CD4-positive, alpha-beta T cell treated with Interleukin-2 at 100 ng/mL for 4 hours (primary cell): ENCODE results near the gene CD79B.

ENCODE experiments used
- DNase-seq: peaks from one replicate; pipeline ENCODE4 v3.0.0-alpha.2; 2020; ENCODE audit warnings: low spot score

Gene CD79B

DNA sequence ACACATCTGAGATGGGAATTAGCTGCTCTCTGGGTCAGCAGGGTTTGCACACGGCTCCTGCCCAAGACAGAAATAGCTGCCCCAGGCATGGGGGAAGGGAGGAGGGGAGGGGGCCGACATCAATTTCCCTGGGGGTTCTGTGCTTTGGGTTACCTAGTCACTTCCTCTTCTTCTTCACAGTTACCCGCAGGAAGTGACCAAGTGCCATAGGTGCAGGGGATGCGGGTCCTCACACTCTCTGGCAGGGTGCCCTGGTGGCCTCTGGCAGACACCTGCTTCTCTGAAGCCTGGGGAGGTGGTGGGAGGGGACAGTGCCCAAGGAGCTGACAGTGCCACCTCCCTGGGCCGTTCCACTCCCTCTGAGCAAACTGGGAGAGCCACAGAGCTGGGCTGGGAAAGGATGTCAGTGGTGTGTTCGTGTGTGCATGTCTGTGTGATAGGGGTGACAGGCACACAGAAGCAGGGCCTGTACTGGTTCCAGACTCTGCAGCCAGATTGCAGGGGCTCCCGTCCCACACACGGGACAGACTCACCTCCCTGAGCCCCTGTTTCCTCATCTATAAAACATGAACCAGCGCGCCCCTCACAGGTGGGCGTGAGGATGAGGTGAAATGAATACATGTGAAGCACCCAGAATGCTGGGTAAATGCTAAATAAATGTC is 22.4 kb upstream of the CD79B start:
- peak; percentile 24 for DNase-seq

DNA sequence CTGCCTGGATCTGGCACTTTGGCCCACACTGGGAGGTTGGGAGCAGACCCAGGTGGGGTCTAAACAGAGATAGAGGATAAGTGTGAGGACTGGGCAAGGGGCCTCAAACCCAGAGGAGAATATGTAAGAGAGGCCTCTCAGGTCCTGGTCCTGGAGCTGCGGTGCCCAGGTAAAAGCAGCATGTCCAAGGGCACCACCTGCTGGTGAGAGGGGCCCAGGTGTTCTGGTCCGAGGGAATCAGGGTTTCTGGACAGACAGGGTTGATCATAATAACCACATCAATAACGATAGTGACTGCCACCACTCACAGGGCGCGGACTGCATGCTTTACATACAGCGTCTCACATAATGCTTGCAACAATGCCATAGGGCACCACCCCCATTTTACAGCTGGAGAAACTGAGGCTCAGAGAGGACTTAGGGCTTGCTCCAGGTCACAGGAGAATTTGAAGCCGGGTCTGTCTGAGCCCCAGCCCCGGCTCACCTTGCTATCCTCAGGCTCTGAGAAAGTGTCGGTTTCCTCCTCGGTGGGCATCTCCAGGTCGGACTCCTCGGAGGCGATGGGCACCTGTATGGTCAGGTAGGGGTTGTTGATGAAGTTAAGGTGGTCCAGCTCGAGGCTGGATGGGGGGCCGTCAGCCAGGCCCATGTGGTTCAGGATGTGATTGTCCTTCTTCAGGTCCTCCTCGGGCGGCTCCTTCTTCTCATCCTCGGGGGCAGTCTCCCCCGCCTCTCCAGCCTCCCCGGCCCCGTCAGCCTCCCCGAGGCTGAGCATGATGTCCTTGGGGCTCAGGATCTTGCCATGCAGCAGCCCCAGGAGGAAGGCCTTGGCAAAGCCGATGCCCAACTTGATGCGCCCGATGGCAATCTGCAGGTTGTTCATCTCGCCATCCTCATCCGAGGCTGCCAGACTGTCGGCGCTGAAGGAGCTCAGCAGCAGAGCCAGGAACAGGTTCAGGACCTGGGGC is 19.1 kb upstream of the CD79B start:
- peak; percentile 47 for DNase-seq

DNA sequence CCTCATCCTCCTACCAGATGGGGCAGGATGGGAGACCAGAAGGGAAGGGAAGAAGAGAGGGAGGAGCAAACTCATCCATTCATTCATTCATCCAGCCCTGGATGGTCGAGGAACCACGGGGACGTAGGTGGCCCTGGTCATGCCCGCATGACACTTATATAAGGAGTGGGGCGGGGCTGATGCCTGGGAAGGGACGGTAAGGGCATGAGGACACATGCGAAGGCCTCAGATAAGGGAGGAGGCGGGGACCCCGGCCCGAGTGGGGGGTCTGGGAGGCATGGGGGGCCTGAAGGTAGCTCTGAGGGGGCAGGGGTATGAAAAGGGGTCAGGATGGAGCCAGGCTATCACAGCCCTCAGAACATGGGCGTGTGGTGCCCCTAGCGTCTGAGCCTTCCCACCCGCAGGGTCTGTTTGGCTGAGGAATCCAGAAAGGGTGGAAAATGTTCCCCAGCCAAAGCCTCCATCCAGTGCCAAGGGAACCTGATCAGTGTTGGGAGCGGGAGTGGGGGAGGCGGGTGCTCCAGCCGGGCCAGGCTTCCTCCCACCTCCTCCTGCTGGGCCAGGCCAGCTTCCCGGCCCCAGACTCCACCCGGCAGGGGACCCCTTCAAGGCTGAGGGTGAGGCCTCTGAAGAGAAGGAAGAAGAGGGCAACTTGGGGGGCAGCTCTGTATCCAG is 17.6 kb upstream of the CD79B start:
- DNase-seq = no peak

DNA sequence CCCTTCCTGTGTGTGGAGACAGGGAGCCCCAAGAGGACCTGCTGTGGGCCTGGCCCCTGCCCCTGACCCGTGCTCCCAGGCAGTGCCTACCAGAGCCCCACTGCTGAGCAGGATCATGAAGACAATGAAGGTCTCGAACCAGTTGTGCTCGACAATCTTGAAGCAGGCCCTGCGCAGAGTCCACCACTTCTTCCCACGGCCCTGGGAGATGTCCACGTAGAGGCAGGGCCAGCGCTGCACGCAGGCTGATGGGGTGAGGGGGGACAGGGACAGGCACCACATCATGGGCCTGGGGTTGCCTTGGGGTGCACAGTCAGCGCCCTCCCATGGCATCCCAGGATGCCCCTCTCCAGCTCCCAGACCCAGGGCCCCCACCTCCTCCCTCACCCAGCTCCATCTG is 16.4 kb upstream of the CD79B start:
- no peak for DNase-seq

DNA sequence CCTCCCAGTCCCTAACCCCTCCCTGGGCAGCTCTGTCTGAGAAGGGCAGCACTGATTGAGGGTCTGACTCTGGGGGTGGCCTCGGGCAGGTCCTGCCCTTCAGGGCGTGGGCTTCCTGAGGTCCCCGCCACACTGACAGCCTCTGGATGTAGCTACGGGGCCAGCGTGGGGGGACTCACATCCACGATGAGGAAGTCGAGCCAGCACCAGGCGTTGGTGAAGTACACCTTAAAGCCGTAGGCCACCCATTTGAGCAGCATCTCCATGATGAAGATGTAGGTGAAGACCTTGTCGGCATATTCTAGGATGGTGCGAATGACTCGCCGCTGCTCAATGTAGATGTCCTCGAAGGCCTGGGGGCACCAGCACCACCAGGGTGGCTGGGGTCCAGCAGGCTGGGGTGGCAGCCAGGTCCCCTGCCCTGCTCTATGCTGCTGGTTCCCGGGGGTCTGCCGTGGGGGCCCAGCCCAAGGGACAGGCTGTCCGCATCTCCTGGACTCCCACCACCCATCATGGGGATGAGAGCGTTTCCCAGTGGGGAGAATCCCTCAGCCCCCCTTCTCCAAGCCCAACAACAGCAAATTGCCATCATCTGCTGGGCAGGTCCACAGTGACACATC is 15.7 kb upstream of the CD79B start:
- DNase-seq = no peak

DNA sequence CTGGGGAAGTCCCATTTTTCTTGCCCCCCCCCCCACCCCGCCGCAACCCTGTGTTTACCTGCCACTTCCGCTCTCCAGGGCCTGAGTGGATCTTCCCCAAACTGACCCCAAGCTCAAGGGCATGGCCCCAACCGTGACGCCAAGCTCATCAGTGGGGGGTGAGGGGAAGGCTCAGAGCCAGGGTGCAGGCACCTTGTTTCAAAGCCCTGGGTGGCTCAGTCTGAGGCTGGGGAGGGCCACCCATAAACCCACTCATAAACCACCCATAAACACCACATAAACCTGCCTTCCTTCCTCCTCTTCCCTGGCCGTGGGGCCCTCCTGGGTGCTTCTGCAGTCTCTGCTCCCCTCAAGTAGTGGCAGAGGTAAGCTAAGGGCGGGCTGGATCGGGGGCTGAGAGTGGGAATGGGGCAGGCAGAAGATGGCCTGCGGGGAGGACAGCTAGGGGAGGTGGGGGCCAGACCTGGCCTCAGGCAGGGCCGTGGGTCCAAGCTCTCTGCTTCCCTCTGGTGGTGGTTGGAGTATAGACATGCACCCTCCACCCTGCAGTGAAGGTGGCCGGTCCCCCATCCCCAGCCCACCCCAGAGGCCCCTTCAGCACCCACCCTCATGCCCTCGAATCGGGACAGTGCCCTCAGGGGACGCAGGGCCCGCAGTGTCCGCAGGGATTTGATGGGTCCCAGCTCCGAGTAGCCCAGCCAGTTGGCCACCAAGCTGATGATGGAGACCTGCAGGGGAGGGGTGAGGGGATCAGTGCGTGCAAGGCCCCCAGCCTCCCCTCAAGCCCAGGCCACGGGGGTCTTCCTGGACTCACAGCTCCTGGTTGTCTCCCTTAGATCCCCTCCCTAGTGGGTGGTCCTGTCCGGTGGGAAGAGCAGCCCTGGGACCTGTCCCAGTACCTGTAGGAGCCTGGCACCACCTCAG is 14.6 kb upstream of the CD79B start:
- peak; percentile 66 for DNase-seq

DNA sequence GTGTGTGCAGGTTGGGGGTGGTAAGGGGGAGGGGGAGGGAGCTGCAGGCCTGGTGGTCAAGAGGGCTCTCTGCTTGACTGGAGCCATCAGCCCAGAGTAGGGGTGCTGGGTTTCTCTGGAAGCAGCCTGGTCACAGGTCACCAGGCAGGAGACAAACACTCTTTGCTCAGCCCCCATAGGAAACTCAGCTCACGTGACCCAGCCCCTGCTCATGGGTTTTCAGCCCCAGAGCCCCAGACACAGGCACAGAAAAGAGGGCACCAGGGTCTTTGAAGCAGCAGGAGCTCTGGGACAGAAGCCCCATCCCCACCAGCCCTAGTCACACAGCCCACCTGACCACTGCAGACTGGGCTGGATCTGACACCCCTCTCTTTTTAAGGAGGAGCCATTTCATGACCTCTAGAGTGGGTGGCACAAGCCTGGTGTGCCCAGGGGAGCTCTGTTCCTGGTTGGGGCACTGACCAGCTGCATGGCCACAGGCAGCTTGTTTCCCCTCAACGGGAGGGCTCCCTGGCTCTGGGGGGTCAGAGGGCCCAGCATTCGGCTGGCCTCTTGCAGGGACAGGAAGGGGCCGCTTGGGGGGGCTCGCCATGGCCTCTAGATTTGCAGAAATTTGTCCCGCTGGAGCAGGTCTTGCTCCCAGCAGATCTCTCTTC is 13.8 kb upstream of the CD79B start:
- DNase-seq = no peak

DNA sequence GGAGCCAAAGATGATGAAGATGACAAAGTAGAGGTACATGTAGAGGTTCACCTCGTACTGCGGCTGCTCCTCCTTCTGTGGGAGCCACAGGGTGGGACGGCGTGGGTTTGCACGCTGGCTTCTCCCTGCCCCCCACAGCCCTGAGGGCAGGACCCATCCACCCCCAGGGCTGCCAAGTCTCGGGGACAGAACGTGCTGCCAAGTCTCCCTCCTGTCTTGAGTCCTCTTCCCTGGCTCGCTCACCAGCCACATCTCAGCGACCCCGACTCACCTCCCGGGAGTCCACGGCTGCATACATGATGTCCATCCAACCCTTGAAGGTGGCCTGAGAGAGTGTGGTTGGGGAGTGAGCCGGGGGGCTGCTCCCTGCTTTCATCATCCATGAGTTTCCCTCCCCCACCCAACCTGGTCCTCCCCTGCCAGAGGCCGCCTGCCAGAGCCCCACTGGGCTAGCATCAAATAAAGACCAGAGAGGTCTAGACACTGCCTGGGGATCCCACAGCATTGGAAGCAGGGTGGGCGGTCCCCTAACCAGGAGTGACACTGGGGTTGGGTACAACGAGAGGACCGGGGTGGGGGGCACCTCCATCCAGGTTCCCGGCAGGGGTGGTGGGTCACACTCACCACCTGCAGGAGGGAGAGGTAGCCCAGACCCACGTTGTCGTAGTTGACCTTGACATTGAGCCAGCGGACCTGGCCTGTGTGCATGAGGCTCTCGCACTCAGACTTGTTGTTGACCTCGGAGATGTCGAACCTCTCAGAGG is 12.8 kb upstream of the CD79B start:
- no peak for DNase-seq

DNA sequence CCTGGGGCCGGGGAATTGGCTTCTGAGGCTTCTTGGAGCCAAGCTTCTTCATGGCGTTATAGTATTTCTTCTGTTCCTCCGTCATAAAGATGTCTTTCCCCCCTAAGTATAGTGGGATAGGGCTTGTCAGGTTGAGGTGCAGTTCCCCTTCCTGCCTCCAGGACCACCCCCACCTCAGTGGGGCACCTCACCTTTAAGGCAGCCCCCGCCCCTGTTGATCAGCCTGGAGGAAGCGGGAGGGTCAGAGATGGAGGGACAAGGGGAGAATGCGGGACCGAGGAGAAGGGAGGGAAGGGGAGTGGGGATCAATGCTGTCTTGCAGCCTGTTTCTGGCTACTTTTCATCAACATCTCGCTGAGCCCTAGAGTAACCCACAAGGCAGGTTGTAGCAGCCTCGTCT is 11.6 kb upstream of the CD79B start:
- DNase-seq = no peak

DNA sequence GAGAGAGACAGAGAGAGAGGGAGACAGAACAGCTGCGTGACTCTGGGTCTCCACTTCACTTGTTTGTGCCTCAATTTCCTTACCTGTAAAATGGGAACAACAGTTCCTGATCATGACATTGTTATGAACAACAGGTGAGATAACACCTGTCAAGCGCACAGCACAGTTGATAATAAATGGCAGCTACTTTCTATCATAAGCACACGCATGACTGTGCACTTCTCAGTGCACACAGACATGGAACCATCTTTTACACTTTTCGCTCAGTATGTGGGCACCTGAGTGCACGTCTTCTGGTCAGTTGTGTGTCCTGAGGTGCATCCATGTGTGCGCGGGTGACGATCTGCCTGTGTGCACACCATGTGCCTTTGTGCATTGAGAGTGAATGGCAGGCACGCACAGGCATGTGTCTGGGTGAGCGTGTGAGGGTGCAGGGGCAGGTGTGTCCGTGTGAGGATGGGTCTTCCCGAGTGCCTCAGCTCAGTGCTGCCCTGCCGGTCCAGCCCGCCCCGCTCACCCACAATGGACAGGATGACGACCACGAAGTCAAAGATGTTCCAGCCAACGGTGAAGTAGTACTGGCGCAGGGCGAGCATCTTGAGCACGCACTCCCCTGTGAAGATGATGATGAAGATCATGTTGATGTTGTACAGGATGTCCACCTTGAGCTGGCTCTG is 10.3 kb upstream of the CD79B start:
- DNase-seq = no peak

DNA sequence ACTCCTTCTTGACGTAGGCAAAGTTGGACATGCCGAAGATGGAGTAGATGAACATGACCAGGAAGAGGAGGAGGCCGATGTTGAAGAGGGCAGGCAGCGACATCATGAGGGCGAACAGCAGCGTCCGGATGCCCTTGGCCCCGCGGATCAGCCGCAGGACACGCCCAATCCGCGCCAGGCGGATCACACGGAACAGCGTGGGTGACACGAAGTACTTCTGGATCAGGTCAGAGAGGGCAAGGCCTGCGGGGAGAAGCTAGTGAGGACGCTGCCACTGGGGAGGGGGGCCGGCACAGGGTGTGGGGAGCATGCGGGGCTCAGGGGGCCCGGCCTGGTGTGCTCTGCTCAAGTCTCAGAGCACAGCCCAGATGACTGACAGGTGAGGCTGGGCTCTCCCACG is 9.6 kb upstream of the CD79B start:
- no peak for DNase-seq

DNA sequence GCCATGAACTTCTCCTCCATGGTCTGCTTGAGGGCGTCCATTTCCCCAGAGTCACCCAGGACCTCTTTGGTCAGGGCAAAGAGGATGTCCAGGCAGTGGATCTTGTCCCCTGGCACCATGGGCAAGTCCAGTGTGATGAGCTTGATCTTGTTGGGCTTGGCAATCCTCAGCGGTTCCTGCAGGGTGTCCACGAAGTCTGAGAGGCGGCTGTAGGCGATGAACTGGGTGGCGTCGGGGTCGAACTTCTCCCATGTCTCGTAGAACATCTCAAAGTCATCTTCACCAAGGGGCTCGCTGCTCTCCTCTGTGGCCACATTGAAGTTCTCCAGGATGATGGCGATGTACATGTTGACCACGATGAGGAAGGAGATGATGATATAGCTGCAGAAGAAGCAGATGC is 9.0 kb upstream of the CD79B start:
- DNase-seq = no peak

DNA sequence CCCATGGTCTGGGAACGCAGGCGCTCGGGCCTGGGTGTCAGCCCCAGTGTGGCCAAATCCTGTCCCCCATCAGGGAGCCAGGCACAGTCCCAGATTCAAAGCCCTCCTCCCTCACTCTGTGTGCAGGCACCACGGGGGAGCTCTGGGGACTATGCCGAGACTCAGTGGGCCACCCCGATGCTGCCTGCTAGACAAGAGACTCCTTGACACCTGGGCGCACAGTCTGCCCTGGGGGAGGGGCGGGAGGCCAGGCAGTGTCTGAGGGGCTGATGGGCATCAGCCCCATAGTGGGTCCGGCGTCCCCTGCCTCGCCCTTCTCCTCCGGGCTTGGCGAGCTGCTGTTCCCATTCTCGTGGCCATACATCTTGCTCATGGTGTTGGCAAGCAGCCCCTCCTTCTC is 8.5 kb upstream of the CD79B start:
- DNase-seq = no peak

DNA sequence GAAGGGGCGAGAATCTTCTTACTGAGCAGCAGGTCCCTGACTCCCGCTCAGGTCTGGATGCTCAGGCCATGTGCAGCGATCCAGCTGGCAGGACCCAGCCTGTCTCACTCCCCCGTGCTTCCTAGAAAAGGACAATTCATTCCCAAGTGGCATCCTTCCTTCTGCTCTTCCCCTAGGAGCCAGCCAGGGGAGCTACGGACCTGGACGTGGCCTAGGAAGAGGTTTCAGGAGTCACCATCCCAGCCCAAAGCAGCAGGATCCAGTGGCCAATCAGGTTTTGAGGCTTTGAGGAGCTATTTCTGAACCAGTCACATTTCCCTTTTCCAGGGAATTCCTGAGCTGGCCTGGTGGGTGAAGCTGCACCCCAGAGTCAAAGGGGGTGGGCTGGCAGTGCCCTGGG is 7.8 kb upstream of the CD79B start:
- no peak for DNase-seq

DNA sequence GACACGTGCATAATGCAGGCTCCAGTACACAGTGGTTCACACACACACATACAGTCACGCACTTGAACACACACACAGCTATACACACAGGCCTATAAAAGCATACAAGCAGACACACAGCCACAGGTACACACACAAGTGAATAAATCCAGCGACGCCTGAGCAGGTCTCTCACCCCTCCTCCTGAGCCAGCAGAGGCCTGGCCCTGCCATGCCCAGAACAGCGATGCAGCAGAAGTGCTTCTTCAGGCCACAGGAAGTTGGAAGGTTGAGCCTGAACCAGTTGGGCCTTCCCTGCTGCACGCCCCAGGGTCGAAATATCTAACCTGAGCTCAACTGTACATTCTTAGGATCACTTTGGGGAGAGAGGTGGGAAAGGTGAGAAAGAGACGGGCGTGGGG is 7.3 kb upstream of the CD79B start:
- DNase-seq = no peak

DNA sequence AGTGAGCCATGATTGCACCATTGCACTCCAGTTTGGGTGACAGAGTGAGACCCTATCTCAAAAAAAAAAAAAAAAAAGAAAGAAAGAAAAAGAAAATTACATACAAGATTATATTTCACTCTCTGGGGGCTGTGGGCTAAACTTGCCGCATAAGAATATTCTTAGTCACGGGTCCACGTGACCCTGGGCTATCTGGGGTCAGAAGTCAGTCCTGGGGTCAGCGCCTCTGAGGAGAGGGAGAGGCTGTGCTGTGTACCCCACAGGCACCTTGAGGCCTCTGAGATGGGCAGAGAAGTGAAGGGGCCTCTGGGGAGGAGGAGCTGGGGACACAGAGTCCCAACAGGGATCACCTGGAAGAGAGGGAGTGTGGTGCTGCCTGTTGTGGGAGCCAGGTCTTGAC is 5.8 kb upstream of the CD79B start:
- no peak for DNase-seq

DNA sequence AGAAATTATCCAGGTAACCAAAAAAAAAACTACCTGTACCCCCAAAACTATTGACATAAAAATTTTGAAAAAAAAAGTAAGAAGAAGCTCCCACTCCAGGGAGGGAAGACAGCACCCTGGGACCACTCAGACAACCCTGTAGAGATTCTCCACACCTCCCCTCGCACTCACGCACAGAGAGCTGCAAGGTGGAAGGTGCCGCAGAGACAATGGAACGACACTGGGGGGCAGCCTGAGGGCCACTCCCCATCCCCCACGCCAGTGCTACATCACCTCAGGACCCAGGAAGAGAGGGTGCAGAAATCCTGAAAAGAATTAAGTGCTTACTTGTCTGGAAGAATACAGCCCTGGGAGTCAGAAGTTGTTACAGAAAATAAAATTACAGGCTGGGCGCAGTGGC is 5.2 kb upstream of the CD79B start:
- DNase-seq = no peak

DNA sequence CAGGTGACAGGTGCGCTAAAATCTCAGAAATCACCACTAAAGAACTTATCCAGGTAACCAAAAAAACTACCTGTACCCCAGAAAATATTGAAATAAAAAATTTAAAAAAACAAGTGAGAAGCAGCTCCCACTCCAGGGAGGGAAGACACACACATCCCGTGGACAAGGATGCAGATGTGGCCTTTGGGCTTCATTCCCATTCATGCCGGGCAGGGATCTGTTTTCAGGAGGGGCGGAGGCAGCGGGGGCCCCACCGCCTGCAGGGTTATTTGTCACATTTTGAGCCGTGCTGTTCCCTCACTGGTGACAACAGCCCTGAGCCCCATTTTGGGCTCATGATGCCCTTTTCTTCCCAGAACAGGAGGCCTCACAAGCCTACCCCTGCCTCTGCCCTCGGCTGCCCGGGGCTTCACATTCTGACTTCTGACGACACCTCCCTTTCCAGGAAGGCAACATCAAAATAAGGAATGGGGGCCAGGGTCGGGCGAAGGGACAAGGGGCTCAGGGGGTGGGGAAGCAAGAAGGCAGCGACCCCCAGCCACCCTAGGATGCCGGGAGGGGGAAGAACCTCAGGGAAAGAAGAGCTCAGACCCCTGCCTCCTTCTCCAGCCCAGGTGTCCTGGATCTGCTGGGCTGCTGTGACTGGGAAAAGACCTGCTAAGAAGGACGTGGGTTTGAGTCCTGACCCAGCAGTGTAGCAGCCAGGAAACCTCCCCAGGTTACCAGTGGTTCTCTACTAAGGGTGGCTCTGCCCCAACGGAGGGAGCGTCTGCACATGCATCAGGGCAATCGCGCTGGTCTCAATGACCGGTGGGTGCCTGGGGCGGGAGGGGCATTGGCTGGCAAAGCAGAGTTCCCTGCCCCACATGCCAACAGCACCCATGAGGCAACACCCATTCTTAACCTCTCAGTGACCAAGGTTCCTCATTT is 2.3 kb upstream of the CD79B start:
- no peak for DNase-seq
